GM21360 (cell line): Measurements from ENCODE around the gene SLC25A4.

Experiments
- ATAC-seq: cut with Tn5 transposase; IDR thresholded peaks from one replicate; pipeline ENCODE4 v1.9.1; 2021; ENCODE audit warnings: mild to moderate bottlenecking, moderate library complexity; ENCODE audit not compliant: unreplicated experiment

SLC25A4 gene

DNA sequence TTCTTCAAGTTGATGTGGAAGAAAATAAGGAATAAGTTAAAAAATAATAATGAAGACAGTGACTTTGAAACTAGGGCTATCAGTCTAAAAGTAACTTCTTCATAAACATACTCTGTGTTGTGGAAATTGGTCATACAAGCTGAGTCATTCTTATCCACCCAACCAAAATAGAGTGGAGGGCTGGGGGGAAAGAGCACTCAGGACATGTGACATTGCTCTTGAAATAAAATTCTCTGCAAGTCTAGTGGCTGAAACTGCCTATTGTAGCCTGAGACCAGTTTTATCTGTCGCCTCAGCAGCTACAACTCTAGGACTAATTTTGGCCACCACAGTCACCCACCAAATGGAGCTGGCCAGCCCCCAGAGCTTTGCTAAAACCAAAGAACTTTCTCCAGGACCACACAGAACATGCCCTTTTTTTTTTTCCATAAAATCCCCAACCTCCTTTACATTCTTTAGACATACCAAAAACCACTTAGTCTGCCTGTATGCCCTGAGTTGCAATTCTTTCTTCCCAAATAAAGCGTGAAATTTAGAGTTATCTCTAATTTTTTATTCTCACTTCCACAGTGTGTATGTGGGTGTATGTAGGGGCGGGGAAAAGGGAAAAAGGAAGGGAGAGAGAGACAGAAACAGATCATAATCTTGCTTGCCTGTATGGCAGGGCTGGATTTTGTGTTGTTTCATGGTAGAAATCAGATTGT, 23.0 kb upstream of the SLC25A4 start:
- ATAC-seq, result no peak

- ATAC-seq, result no peak
Observed at GRCh38 chr4:185120631-185120946, 22.5 kb upstream of the SLC25A4 start.

GRCh38 chr4:185122681-185123345, 20.3 kb upstream of the SLC25A4 start:
- ATAC-seq, result no peak

DNA sequence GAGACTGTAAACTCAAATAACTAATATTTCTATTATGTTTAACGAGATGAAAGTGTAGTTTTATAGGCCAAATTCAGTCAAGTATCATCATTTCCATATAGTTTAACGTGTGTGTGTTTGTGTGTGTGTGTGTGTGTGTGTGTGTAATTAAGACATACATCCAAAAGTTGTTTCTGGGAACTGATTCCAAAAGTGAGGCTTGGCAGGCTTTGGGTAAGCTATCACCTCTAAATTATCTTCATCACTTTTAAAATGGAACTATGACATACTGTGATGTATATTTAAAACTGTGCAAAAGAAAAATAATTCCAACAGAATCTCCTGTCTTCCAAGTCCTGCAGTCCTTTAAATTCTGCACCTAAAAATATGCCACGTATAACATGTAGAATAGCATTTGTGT, 19.1 kb upstream of the SLC25A4 start:
- ATAC-seq, result no peak

DNA sequence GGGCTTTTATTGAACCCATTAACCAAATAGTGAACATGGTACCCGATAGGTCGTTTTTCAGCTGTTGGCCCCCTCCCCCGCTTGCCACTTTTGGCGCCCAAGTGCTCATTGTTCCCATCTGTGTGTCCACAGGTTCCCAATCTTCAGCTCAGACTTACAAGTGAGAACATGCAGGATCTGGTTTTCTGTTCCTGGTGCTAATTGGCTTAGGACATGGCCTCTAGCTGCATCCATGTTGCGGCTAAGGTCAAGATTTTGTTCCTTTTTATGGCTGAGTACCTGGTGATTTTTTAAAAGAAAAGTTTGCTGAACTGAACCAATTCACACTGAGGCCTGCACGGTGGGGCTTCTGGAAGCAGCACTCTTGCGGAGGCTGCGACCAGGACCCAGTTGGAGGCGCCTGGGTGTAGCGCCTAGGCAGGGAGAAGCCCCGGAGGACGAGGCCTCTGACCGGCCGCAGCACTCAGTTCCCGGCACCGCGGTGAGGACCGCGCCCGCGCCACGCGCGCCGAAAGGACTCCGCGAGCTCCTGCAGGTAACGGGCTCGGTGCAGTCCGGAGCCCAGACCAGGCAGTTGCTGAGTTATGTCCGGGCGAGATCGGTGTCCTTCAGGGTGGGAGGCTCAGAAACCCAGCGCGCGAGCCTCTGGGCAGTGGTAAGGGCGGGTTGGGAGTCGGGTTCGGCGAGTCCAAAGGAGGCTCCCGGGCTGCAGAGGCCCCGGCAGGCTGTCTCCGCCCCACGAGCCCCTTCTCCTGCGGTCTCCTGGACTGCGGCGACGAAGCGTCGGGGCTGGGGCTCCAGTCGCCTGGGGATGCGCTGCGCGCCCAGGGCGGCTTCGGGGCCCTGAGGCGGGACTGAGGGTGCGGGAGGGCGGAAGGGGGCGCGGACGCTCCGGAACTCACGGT, 15.8 kb upstream of the SLC25A4 start:
- no peak for ATAC-seq

- ATAC-seq, result peak; percentile 46
Observed at GRCh38 chr4:185128272-185129119, 14.6 kb upstream of the SLC25A4 start.

DNA sequence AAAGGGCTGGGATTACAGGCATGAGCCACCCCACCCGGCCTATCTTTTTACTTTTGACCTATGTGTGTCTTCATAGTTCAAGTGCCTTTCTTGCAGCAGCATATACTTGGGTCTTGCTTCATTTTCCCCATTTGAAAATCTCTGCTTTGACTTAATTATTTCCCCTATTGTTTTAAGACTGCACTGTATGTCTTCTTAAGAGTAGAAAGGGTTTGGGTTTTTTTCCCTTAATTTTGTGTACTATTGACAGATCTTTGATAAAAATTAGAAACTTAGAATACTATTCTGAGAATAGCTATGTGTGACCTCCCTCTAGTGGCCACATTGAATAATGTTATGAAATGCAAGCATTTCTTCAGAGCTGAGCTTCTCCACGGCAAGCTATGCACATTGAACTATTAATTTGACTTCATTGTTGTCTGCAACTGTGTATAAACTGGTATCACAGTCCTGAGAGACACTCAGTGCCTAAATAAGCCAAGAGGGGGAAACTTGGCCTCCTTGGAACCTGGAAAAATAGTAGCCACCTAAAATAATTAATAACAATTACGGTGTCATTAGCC, 8.7 kb upstream of the SLC25A4 start:
- peak; percentile 52 for ATAC-seq

DNA sequence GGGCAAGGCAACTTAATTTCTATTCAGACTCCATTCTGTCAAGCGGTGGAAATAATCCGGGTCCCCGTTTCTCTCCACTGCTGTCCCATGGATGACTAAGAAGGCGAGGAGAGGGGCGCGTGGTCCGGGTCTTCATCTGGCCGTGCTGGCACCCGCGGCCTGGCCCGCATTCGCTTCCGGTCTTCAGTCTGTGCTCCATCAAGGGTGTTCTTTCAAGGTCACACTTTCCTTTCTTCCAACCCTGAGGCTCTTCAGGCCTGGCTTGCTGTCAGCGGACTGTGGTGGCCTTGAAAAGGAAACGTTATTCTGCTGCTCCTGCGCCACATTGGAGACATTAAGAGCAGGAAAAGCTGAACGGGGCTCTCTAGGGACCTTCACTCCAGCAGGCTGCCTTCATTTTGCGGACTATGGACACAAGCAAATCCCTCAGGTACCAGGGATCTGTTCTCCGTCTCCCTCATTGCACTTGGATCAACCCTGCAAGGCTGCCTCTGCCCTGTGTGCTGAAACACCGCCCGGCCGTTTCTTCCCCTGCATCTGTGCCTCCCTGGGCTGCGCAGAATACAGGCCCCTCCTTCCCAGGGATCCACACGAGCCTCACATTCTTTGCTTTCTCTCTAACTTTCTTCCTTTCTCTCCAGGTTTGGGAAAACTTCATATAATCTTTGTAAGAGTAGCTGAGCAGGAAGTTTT, 5.7 kb upstream of the SLC25A4 start:
- ATAC-seq, result no peak

- ATAC-seq, result no peak
Observed at GRCh38 chr4:185138161-185138560, 4.9 kb upstream of the SLC25A4 start.

GRCh38 chr4:185139736-185140135, 3.3 kb upstream of the SLC25A4 start:
- ATAC-seq, result no peak

DNA sequence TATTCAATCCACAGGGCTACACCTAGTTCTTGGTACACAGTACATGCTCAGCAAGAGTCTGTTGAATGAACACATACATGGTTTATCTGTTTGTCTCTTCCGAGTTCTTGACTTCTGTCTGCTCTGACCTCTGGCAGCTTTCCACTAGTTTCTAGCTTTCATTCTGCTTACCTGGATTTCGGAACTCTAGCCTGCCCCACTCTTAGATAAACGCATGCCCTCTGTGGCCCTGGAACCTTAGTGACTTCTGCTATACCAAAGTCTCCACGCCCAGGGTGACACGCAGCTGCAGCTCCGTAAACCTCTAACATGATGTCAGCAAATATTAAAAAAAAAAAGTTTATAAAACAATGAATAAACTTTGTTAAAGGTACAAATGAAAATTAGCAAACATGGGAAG, 1.3 kb upstream of the SLC25A4 start:
- no peak for ATAC-seq

GRCh38 chr4:185142564-185142911, 528 bp upstream of the SLC25A4 start:
- ATAC-seq, result peak; percentile 23

- ATAC-seq, result peak; percentile 14
Observed at GRCh38 chr4:185143601-185143969, 519 bp downstream of the SLC25A4 start.

DNA sequence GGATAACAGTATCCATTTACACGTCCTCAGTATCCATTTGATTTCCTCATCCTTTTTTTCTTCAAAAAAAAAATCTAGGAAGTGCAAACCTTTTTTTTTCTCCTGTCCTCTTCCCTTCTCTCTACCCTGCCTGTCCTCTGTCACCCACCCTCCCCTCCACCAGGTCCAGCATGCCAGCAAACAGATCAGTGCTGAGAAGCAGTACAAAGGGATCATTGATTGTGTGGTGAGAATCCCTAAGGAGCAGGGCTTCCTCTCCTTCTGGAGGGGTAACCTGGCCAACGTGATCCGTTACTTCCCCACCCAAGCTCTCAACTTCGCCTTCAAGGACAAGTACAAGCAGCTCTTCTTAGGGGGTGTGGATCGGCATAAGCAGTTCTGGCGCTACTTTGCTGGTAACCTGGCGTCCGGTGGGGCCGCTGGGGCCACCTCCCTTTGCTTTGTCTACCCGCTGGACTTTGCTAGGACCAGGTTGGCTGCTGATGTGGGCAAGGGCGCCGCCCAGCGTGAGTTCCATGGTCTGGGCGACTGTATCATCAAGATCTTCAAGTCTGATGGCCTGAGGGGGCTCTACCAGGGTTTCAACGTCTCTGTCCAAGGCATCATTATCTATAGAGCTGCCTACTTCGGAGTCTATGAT, 1.7 kb downstream of the SLC25A4 start:
- no peak for ATAC-seq

DNA sequence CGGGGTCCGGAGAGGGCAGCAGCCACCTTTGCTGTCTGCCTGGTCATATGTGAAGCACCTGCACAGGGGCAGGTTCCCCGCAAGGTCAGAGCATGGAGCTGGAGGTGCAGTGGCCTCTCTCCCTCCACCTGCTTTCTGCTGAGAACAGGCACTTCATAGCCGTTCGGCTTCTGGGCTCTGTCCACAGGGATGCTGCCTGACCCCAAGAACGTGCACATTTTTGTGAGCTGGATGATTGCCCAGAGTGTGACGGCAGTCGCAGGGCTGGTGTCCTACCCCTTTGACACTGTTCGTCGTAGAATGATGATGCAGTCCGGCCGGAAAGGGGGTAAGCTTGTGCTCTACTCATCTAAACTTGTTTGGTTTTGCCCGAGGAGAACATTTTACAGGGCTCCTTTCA, 2.5 kb downstream of the SLC25A4 start:
- no peak for ATAC-seq

DNA sequence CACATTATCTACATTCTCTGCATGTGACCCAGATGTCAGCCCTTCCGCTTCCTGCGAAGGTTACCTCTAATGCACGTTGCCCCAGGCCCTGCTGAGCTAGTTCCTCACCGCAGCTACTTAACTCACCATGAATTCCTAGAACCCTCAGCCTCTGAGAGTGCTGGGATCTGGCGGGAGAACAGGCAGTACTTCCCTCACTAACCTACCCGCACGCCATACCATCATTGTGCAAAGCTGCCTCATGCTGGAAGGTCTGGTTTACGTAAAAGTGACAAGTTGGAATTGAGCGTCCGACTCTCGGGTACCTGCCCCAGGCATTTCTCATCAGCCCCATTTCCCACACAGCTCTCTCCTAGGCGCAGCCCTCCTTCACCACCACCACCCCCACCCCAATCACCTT, 6.3 kb downstream of the SLC25A4 start:
- no peak for ATAC-seq

GRCh38 chr4:185151296-185151695, 8.2 kb downstream of the SLC25A4 start:
- no peak for ATAC-seq

DNA sequence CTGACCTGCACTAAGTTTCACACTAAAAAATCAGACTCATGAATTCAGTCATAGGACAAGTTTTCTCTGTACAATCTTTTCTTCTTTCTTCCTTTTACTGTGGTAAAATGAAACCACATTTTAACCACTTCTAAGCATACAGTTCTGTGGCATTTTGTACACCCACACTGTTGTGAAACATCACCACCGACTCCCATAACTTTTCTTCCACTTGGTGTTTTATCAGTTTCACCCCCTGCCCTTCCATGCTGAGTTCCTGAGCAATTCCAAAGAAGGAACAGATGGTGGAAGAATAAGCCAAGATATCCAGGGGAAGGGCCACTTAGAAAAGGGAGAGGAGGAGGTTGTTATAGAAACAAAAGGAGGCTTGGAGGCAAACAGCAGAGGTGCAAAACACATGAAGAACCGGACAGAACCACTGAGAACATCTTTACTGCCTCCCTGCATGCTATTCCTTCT, 22.6 kb downstream of the SLC25A4 start:
- peak; percentile 92 for ATAC-seq

DNA sequence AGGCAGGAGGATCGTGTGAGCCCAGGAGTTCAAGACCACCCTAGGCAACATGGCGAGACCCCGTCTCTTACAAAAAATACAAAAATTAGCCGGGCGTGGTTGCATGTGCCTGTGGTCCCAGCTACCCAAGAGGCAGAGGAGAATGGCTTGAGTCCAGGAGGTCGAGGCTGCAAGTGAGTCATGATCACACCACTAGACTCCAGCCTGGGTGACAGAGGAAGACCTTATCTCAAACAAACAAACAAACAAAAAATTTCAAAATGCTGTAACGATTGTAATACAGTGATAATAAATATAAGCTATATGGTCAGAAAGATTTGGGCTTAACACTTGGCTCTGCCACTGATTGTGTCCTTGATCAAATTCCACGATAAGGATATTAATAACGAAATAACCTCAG, 24.2 kb downstream of the SLC25A4 start:
- ATAC-seq, result no peak
